Measurements from ENCODE around the gene LCLAT1.

DNA sequence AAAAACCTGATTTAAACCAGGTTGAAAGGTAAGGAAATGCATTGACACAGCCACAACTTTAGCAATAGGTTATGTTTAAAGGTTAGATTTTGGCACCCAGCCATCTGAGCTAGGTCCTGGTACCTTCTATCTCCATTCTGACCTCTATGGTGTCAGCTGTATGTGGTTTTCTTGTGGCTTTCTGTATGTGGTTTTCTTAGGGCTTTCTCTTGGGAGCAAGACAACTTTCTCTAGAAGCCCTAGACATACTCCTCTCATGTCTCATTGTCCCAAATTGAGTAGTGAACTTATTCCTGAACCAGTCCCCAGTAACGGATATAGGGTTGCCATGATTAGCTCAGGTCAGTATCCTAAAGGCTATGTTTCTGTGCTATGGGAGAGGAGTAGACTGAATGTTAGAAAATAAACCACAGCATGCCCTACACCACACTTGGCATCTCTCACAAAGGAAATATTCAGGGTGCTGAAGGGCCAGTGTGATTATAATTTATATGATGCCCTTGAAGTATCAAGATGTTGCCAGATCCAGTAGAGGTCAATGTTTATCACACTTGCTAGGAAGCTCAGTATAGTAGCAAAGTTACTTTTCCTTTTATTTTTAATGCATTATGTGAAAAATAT lies 184.1 kb downstream of the LCLAT1 start:
- no peak for TF ChIP-seq CTCF (IDR thresholded peaks at IDR 0.05)
- no peak for TF ChIP-seq POLR2A (IDR thresholded peaks at IDR 0.05)

Measured in prostate gland (tissue), 2 donors.